Stimulated activated CD8-positive, alpha-beta memory T cell treated with anti-CD3 and anti-CD28 coated beads, Interleukin-12 subunit alpha, Interleukin-12 subunit beta, amount 100 ng/mL, for 24 hours (primary cell): ENCODE data around the gene DNMT1.
"Not testable (repeated sequence)": the region's sequence is repeated elsewhere in the genome, so short reads cannot be mapped to it uniquely, and the experiment has no call there.

Experiments used
- DNase-seq: peaks from one replicate; pipeline ENCODE4 v3.0.0-alpha.2; 2020; ENCODE audit errors: extremely low read depth

DNMT1 gene

DNA sequence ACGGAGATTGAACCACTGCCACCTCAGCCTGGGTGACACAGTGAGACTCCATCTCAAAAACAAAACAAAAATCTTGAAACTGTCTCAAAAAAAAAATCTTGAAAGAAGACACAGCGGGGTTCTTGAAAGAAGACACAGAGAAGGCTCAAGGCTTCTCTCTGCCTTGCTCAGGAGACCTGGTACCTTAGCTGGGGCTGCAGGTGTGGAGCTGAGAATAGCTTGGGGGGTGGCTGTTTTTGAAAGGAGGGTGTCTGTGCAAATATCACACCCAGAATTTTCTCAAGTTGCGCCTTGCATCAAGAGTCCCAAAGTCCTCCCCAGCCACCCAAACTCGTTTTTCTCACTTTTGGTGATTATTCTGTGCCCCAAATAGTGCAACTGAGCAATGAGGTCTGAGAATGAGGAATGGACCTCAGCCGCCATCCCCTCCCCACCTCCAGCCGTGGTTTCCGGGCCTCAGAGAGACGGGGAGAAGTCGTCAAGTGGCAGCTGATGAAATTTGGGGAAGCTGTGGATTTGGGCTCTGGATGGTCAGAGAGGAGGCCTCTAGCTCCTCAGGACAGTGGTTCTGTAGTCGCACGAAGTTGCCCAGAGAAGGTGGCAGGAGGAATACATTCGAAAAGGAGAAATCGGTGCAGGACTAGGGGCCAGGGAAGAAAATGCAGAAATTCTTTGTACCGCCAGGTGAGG is 27.6 kb upstream of the DNMT1 start:
- no peak for DNase-seq

DNA sequence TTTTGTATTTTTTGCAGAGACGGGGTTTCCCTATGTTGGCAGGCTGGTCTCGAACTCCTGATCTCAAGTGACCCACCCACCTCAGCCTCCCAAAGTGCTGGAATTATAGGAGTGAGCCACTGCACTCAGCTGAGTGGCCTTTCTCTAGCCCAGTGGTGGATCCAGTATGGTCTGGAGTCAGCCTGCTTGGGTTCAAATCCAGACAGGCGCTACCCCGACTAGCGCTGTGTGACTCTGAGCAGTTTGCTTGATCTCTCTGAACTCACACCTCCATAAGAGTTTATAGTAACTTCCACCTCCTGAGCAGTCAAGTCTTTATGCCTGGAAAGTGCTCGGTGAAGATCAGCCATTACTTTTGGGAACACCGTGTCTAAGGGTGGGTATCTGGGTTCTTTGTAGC is 25.9 kb upstream of the DNMT1 start:
- DNase-seq, result no peak

DNA sequence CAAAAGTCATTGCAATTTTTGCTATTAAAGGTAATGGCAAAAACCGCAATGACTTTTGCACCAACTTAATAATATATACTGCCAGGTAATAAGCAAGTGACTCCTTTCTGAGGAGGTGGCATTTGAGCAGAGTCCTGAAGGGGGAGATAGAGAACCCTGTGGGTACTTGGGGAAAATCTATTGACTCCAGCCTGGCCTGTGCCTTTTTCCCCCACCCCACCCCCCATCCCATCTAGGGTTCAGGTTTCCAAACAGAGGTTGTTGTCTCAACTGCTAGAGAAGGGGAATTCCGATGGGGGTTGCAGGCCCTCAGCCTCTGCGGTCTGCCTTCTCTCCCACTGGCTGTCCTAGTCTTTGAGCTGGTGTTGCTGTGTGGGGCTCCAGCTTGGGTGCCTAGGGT is 24.9 kb upstream of the DNMT1 start:
- no peak for DNase-seq

DNA sequence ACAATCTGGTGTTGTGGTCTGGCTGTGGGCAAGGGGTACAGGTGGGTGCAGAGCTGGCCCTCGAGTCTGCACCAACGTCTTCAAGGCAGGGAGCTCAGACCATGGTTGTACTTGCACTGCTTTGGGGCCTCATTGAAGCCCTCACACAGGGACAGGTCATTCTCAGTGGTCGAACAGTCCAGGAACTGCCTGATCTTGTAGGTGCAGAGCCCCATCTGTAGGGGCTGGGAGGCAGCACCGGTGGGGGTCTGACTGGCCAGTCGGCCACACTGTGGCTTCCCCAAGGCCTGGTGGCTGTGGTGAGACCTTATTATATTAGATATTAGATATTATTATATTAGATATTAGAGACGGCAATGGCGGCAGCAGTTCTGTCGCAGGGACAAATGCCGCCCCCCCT is 22.3 kb upstream of the DNMT1 start:
- DNase-seq, result no peak

DNA sequence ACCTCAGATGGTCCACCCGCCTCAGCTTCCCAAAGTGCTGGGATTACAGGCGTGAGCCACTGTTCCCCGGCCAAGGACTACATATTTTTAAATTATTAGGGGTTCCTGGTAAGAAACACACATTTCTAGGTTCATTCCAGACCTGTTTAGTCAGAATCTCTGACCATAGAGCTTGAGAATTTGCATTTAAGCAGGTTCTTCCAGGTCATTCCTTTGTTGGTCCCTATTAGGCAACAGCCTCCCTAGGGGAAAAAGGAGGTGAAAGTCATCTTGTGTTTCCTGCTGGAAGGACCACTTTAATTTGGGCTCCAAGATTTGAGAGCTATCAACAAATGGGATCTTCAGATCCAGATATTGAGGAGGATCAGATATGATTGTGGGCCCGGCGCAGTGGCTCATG is 20.0 kb upstream of the DNMT1 start:
- no peak for DNase-seq

DNA sequence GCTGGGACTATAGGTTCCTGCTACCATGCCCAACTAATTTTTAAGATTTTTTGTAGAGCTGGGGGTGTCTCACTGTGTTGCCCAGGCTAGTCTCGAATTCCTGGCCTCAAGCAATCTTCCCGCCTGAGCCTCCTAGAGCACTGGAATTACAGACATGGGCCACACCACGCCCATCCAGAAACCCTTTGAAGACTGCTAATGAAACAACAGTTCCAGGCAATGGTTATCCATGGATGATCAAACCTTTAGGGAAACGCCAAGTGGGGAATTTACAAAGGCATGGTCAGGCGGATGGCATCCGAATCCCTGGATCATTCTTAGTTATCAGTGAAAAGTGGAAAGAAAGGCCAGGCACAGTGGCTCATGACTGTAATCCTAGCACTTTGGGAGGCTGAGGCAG is 16.9 kb upstream of the DNMT1 start:
- DNase-seq, result no peak

DNA sequence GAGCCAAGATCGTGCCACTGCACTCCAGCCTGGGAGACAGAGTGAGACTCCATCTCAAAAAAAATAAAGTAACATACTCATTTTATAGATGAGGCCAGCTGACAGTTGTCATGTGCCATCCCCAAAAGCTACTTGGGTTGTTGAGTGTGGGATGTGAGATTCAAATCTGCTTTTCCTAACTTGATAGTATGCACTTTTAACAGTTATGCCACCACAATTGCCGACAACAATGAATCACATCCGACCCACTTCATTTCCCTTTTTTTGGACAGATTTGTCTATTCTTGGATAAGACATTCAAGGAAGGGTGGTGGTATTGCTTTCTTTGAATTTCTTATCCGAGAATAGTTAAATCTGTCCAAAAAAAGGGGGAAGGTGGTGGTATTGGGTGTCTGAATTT is 16.3 kb upstream of the DNMT1 start:
- no peak for DNase-seq

DNA sequence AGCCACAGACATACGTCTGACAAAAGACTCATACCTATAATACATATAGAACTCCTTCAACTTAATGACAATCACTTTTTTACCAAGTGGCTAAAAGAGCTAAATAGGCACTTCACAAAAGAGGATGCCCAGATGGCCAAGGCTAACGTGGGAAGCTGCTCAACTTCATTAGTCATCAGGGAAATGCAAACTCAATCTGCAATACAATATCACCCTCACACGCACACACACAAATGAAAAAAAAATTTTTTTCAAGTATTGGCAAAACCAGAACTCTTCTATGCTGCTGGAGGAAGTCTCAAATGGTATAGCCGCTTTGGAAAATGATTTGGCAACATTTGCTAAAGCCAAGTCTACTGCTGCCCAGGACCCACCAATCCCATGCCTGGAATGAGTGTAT is 14.6 kb upstream of the DNMT1 start:
- DNase-seq, result no peak

DNA sequence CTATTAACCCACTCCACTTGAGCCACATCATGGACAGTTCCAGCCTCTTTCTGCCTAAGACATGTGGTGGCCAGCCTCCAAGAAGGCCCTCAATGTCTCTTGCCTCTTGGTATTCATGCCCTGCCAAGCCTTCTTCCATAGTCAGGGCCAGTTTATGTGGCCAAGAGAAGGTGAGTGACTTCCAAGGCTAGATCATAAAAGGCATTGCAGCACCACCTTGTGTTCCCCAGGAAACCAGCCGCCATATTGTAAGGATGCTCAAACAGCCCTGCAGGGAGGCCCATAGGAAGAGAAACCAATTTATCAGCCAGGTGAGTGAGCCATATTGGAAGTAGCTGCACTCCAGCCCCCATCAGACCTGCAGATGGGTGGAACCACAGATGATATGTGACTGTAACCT is 12.3 kb upstream of the DNMT1 start:
- DNase-seq, result no peak

DNA sequence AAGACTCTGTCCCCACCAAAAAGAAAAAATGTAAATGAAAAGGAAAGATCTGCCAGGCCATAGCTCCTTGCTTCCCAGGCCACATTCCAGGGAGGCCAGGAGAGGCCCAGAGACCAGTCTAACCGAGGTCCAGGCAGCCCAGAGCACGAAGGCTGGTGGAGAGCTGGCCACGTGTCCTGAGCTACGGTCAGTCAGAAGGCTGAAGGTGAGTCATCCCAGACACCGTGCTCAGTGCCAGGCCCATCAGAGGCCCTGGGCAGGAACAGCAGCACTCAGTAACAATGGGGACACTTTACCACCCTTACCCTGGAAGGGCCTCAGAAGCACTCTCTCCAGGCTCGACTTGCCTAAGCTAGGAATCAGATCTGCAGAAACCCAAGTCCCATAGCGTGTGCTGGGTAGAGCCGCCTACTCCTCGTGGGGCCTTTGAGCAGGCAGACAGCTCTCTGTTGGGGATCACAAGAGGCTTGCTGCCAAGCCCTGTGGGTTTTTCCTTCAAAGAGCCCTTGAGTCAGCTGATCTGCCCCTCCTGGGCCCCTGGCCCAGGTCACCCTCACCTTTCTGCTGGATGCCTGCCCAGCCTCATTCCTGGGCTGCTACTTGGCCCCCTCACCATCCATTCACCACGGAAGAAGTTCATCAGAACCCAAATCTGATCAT is 11.6 kb upstream of the DNMT1 start:
- DNase-seq, result no peak

DNA sequence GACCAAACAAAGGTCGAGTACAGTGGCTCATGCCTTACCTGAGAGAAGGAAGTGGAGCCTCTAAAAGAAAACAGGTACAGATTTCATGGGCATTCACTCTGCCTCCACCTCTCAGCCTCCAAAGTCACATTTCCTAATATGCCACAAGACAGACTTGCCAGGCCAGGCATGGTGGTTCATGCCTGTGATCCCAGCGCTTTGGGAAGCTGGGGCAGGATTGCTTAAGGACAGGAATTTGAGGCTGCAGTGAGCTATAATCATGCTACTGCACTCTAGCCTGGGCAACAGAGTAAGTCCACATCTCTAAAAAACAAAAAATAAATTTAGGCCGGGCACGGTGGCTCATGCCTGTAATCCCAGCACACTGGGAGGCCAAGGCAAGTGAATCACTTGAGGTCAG is 10.9 kb upstream of the DNMT1 start:
- no peak for DNase-seq

DNA sequence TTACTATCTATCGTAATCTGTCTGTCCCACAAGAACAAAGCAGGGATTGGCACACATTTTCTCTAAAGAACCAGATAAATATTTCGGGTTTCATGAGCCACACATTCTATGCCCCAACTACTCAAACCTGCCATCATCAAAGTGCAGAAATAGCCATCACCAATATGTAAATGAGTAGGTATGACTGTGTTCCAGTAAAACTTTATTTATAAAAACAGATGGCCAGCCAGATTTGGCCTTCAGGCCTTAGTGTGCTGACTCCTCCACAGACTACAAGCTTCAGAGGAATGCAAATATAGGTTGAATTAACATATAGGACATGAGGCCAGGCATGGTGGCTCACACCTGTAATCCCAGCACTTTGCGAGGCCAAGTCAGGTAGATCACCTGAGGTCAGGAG is 8.9 kb upstream of the DNMT1 start:
- no peak for DNase-seq

DNA sequence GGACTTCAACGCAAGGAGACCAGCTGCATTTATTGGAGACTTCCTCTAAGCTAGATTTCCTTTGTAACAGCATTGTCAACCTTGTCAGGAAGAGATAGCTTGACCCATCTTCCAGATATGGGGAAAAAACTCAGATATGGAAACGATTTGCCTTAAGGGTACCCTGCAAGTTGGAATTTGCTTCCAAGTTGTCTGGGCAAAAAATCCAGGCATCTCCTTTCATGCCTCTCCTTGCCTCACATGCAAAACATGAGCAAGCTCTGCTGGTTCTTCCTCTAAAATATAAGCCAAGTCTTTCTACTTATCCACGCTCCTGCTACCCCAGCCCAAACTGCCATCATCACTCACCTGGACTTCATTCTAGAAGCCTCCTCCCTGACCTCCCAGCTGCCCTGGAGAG is 6.4 kb upstream of the DNMT1 start:
- no peak for DNase-seq

DNA sequence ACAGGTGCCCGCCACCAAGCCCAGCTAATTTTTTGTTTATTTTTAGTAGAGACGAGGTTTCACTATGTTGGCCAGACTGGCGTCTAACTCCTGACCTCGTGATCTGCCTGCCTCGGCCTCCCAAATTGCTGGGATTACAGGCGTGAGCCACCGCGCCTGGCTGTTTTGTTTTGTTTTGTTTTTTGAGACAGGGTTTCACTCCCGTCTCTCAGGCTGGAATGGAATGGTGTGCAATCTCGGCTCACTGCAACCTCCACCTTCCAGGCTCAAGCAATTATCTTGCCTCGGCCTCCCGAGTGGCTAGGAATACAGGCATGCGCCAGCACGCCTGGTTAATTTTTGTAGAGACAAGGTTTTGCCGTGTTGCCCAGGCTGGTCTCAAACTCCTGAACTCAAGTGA is 5.3 kb upstream of the DNMT1 start:
- DNase-seq, result not testable (repeated sequence)

DNA sequence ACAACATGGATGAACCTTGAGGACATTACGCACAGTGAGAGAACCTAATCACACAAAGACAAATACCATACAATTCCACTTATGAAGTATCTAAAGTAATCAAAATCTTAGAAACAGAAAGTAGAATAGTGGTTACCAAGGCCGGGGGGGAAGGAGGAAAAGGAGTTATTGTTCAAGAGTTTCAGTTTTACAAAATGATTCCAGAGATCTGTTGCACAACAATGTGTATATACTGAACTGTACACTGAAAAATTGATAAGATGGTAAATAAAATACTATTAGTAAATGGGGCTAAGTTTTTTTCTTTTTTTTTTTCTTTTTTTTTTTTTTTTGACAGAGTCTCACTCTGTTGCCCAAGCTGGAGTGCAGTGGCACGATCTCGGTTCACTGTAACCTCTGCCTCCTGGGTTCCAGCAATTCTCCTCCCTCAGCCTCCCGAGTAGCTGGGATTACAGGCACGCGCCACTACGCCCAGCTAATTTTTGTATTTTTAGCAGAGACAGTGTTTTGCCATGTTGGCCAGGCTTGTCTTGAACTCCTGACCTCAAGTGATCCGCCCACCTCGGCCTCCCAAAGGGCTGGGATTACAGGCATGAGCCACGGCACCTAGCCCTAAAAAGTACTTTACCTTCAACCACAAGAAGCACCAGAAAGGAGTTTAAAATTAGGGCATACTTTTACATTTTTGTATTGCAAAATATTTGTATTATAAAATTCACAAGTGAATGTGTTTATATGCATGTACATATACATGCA is 4.3 kb upstream of the DNMT1 start:
- DNase-seq, result not testable (repeated sequence)

DNA sequence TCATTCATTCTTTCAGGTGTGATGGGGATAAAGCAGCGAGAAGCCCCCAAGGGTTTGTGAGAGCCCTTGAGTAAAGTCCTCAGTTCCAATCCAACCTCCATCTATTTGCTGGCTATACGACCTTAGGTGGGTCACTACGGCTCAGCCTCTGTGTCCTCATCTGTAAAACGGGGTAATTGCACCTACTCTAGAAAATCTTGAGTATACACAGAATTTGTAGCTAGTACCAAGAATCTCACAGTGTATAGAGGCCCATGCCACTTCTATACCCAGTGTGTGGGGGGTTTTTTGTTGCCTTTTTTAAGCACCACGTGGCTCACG is 406 bp upstream of the DNMT1 start:
- DNase-seq, result no peak

DNA sequence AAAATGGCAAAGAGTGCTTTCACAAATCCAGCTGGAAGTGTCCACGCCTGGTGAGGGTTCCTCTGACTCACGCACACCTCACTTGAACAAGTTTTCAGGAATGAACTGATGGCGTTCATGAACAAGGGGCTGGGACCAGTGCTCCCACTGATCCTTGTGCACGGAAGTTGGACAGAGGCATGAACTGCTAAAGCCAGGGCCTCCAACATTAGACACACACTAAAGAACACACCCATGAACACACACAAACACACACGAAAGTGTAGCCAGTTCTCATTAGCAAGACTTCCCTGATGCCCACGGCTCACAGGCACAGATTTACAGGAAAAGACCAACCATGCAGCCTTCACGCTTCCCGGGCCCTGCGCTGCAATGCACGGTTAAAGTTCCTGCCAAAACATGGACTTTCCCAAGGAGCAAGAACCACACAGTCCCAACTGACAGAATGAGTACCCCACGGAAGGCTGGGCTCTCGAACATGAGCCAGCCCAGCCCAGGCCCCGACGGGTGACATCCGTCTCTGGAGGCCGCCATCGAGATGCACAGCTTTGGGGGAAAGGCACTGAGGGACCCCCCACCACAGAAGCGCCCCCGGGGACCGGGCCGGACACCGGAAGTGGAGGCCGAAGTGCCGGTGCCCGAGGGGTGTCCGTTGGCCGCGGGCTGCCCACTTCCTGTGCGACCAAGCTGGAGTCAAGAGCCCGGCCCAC is 808 bp downstream of the DNMT1 start:
- DNase-seq, result no peak

DNA sequence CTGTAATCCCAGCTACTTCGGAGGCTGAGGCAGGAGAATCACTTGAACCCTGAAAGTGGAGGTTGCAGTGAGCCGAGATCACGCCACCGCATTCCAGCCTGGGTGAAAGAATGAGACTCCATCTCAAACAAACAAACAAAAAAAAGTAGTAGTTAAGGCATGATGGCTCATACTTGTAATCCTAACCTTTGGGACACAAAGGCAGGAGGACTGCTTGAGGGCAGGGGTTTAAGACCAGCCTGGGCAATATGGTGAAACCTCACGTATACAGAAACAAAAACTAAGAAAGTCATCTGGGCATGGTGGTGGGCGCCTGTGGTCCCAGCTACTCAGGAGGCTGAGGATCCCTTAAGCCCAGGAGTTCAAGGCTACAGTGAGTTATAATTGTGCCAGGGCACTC is 1.8 kb downstream of the DNMT1 start:
- no peak for DNase-seq

DNA sequence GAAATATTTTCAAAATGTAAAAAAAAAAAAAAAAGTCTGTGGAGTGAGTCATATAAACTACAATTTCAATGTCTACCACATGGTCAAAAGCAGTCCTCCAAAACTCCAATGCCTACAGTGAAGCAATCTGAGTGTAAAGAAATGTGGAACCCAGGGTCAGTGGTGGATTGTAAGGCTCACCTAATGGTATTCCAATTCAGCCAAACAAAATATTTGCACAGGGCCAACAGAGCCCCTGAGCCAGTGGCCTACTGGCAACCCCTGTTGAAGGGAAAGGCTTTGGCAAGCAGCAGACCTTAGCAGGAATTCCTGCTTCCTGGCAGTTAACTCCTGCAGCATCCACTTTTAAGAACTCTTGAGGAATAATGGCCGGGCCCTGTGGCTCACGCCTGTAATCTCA is 3.4 kb downstream of the DNMT1 start:
- DNase-seq, result no peak

DNA sequence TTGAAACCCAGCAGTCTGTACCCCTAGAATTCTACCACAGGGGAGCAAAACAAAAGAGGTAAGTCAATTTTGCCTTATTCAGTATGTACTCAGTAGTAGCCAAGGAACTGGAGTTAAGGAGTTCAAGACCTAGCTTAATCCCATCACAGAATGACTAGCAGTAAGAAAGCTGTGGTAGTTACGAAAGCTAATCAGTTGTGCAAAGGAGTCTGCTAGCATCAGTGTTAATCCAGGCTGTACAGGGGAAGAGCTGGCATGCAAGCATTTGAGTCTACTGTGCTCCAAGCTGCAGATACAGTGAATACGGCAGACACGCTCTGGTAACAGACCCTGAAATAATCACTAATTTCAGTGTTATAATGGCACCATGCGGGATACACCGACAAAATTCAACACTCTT is 4.7 kb downstream of the DNMT1 start:
- no peak for DNase-seq

DNA sequence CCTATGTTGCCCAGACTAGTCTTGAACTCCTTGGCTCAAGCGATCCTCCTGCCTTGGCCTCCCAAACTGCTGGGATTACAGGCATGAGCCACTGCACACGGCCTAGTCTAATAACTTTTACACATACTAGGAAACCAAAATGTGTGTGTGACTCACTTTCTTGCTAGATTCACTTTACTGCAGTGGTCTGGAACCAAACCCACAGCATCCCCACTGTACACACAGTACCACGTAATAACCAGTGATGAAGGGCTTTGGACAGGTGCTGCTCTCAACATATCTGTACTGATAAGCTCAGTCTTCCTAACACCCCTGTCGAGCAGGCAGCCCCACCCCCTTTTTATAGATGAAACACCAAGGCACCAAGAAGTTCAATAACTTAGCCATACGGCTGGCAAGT is 5.1 kb downstream of the DNMT1 start:
- no peak for DNase-seq

DNA sequence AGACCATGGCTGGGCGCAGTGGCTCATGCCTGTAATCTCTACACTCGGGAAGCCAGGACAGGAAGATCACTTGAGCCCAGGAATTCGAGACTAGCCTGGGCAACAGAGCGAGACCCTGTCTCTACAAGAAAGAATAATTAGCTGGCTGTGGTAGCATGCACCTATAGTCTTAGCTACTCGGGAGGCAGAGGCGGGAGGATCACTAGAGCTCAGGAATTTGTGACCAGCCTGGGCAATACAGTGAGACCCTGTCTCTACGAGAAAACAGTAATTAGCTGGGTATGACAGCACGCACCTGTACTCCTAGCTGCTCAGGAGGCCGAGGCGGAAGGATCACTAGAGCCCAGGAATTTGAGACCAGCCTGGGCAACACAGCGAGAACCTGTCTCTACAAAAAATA is 7.4 kb downstream of the DNMT1 start:
- DNase-seq, result no peak

DNA sequence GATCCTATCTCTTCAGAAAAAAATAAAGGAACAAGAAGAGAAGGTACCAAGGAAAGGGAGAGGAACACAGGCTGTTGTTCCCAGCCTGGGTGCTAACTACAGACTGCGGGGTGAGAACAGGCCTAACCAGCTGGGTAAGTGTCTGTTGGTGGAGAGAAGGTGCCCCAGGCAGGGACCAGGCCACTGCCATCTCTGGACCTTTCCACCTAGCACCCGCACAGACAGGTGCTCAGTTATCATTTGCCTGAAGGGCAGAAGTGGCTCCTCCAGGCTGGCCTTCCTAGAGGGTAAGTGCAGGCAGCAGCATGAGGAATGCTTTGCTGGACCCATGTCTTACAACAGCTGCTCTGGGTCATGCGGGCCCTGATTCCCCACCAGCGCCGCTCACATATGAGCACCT is 10.1 kb downstream of the DNMT1 start:
- no peak for DNase-seq
